NCI-H1105 treated with DMSO at 0.1 percent for 48 hours (cell line): Measurements from ENCODE around the gene TMEM131.

Experiments used
- DNase-seq: peaks from one replicate; lab custom pipeline; 2025; lab: John Stamatoyannopoulos, UW

TMEM131 gene

GRCh38 chr2:97707362-97708047, 288.2 kb downstream of the TMEM131 start:
- DNase-seq = no peak

DNA sequence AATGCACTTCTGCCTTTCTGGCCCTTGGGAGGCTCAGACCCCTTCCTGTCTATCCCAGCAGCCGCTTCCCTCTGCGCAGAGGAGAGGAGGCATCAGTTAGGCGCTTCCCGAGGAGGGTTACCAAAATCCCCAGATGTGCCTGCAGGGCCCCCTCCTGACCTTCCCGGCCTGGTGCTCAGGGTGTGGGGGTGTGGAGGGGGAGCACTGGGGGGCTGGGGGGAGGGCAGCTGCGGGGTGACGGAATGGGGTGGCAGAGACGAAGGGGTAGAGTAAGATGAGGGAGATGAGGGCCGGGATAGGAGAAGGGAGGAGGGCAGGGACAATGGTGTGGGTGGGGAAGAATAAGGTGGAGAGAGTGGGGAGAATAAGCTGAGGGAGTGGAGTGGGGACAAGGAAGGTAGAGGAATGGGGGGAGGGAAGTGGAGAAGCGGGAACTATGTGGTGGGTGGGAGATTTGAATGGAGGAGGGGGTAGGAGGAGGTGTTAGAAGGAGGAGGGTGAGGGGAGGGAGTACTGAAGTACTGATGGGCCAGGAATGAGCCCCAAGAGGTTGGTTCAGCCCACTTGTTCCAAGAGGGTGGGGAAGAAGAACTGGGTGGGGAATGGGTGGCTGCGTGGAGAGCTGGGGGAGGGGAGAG, 288.9 kb downstream of the TMEM131 start:
- no peak for DNase-seq
